B cell (primary cell): ENCODE measurements around the gene PPP1R9A. TPM values are rescaled to one million over a fixed set of nuclear protein-coding genes. Genes with fewer than 3 reads are reported as not detected.

Experiments
- ATAC-seq: fragments of 200-7000 bp; cut with Tn5 transposase; one replicate; pipeline ENCODE4 v1.10.0; 2021; ENCODE audit warnings: low read depth, mild to moderate bottlenecking, moderate number of reproducible peaks, moderate library complexity
- CTCF ChIA-PET: fragments of 350-600 bp; sonication (Branson Sonifier 250); formaldehyde crosslinking; loops from one replicate; lab custom pipeline; 2021; ENCODE audit warnings: antibody characterized with exemption, inconsistent platforms; lab: Charles Lee
- POLR2A ChIA-PET: fragments of 350-600 bp; sonication (Branson Sonifier 250); formaldehyde crosslinking; loops from one replicate; lab custom pipeline; 2021; ENCODE audit warnings: antibody characterized with exemption; lab: Charles Lee
- DNase-seq: peaks from one replicate; pipeline ENCODE4 v3.0.0; 2013
- H2AFZ ChIP-seq: 2 replicates; pipeline ENCODE4 v1.6.1; 2012; ENCODE audit warnings: mild to moderate bottlenecking, low read depth, low read length; ENCODE audit not compliant: insufficient read depth, poor library complexity, severe bottlenecking
- H3K27ac ChIP-seq, 2 donors: 1 replicate in 1 of 2; 2 replicates in 1 of 2; pipeline ENCODE4 v1.5.1; 2012 to 2013; ENCODE audit warnings: low read length in 2 of 2, mild to moderate bottlenecking in 2 of 2, moderate library complexity in 1 of 2
- H3K27me3 ChIP-seq, 4 experiments: fragments of 200-600 bp in 1 of 4; sonication (generic) in 1 of 4; replicated peaks in 1 of 4; 1 replicate in 2 of 4; 2 replicates in 2 of 4; pipeline versions ENCODE4 v1.6.1 to v1.7.0; 2013 to 2016; ENCODE audit warnings: low read length in 3 of 4, mild to moderate bottlenecking in 2 of 4, mixed read lengths in 1 of 4, moderate library complexity in 1 of 4; ENCODE audit not compliant: insufficient read depth in 4 of 4, control insufficient read depth in 3 of 4; ENCODE audit errors: control extremely low read depth in 1 of 4
- H3K36me3 ChIP-seq, 2 experiments: replicated peaks in 1 of 2; 1 replicate in 1 of 2; 2 replicates in 1 of 2; pipeline versions ENCODE4 v1.6.1 to v1.7.1; 2013; ENCODE audit warnings: low read length in 1 of 2; ENCODE audit not compliant: insufficient read depth in 2 of 2, control insufficient read depth in 1 of 2; ENCODE audit errors: control extremely low read depth in 1 of 2, extremely low read depth in 1 of 2
- H3K4me1 ChIP-seq, 2 donors: fragments of 200-600 bp in 1 of 2; sonication (generic) in 1 of 2; 1 replicate in 1 of 2; 2 replicates in 1 of 2; pipeline versions ENCODE4 v1.5.1 to v1.6.1; 2013 to 2017; ENCODE audit warnings: low read length in 2 of 2; ENCODE audit not compliant: control insufficient read depth in 2 of 2, insufficient read depth in 2 of 2
- H3K4me2 ChIP-seq: replicated peaks from 2 replicates; pipeline ENCODE3; 2012; ENCODE audit warnings: mild to moderate bottlenecking, low read depth, low read length; ENCODE audit not compliant: poor library complexity, severe bottlenecking
- H3K4me3 ChIP-seq, 5 experiments: fragments of 200-600 bp in 1 of 5; sonication (generic) in 1 of 5; 1 replicate in 3 of 5; 2 replicates in 2 of 5; pipeline versions ENCODE4 v1.5.1 to v1.7.0; 2011 to 2016; ENCODE audit warnings: low read length in 4 of 5, mild to moderate bottlenecking in 4 of 5, low read depth in 2 of 5, control low read depth in 1 of 5, moderate library complexity in 1 of 5; ENCODE audit not compliant: insufficient read depth in 1 of 5; ENCODE audit errors: control extremely low read depth in 1 of 5, extremely low read depth in 1 of 5
- H3K79me2 ChIP-seq: fragments of 200-600 bp; sonication (generic); one replicate; pipeline ENCODE4 v1.6.0; 2016; ENCODE audit warnings: low read length; ENCODE audit not compliant: control insufficient read depth, insufficient read depth
- H3K9ac ChIP-seq: fragments of 200-600 bp; sonication (generic); 2 replicates; pipeline ENCODE4 v1.6.1; 2017; ENCODE audit warnings: mild to moderate bottlenecking, low read length, moderate library complexity
- H3K9me3 ChIP-seq, 3 donors: one replicate each; pipeline versions ENCODE4 v1.6.1 to v1.7.1; 2013; ENCODE audit warnings: low read length in 2 of 3; ENCODE audit not compliant: control insufficient read depth in 2 of 3, insufficient read depth in 1 of 3; ENCODE audit errors: control extremely low read depth in 1 of 3
- H4K20me1 ChIP-seq: 2 replicates; pipeline ENCODE4 v1.6.0; 2012; ENCODE audit warnings: mild to moderate bottlenecking, low read length; ENCODE audit not compliant: insufficient read depth, control insufficient read depth, poor library complexity, severe bottlenecking
- H3K27ac Mint-ChIP-seq: one replicate; pipeline ENCODE4 v1.8.0; 2021; ENCODE audit warnings: mixed read lengths
- H3K27me3 Mint-ChIP-seq: one replicate; pipeline ENCODE4 v1.8.0; 2021; ENCODE audit warnings: mixed read lengths
- H3K4me1 Mint-ChIP-seq: one replicate; pipeline ENCODE4 v1.8.0; 2021; ENCODE audit warnings: mixed read lengths
- H3K4me3 Mint-ChIP-seq: one replicate; pipeline ENCODE4 v1.8.0; 2021; ENCODE audit warnings: mixed read lengths
- H3K9me3 Mint-ChIP-seq: one replicate; pipeline ENCODE4 v1.8.0; 2022; ENCODE audit warnings: mixed read lengths; ENCODE audit not compliant: insufficient read depth
- EZH2 ChIP-seq: IDR thresholded peaks from 2 replicates; pipeline ENCODE4 v1.6.1; 2012; ENCODE audit warnings: borderline replicate concordance, low read depth, mild to moderate bottlenecking, moderate library complexity, low read length; ENCODE audit not compliant: insufficient read depth, poor library complexity, severe bottlenecking
- WGBS: methylation state at CpG from one replicate; pipeline ENCODE4 v1.1.5; 2013; ENCODE audit warnings: missing lambda C conversion rate; ENCODE audit not compliant: insufficient coverage; 5-methylcytosine and 5-hydroxymethylcytosine counted together
- intact Hi-C: fragments of 100-400 bp; cut with micrococcal nuclease; formaldehyde crosslinking; loops from one replicate; pipeline ENCODE4 v1.10.0; 2022
- polyA plus RNA-seq: library from polyadenylated mRNA; depleted of rRNA; stranded (reverse); fragments of >200 nt; gene quantifications from 2 replicates; pipeline ENCODE4 v1.2.3, GENCODE V29; 2012
- total RNA-seq, 2 donors: library from RNA; stranded (reverse); fragments of 120-200 nt in 1 of 2; gene quantifications; 1 replicate in 1 of 2; 2 replicates in 1 of 2; pipeline versions ENCODE4 v1.2.3 to v1.2.4, GENCODE V29; 2013 to 2022
- TF ChIP-seq, protein P1 (sequence below): fragments of 200-600 bp; IDR thresholded peaks from one replicate; pipeline ENCODE4 v1.8.0; 2022; ENCODE audit warnings: antibody characterized with exemption, mild to moderate bottlenecking

Gene PPP1R9A
- total and polyA plus RNA-seq, 2 donors (not counting 1 experiment from before 2014, with no cell fraction given), result 1.1 to 4.8 TPM

- Histone ChIP-seq H3K36me3 (no peaks in the 10 kb centered on the region), H3K4me2 (no peak overlapping the region), H3K27me3 (no peaks in the 10 kb centered on the region), H3K9ac (no peak overlapping the region), H3K27ac (no peak overlapping the region), H3K4me1 (peaks cover 2 to 6% of the 10 kb centered on the region in 2 donors), H3K9me3 (no peaks in the 10 kb centered on the region), H3K79me2 (no peaks in the 10 kb centered on the region), H4K20me1 (no peaks in the 10 kb centered on the region), H2AFZ (no peak overlapping the region), H3K4me3 (no peak overlapping the region)
- DNase-seq (no peak), ATAC-seq (no peak)
- ChIA-PET CTCF (no interaction called here), POLR2A (no interaction called here)
- no peaks in the 10 kb centered on the region for H3K9me3 Mint-ChIP-seq
- no peak overlapping the region for H3K27ac Mint-ChIP-seq
- no peak overlapping the region for H3K4me3 Mint-ChIP-seq
- peaks cover 13% of the 10 kb centered on the region for H3K4me1 Mint-ChIP-seq
- H3K27me3 Mint-ChIP-seq, result no peaks in the 10 kb centered on the region
- intact Hi-C loops, result no loop called here
- TF ChIP-seq, protein P1, sequence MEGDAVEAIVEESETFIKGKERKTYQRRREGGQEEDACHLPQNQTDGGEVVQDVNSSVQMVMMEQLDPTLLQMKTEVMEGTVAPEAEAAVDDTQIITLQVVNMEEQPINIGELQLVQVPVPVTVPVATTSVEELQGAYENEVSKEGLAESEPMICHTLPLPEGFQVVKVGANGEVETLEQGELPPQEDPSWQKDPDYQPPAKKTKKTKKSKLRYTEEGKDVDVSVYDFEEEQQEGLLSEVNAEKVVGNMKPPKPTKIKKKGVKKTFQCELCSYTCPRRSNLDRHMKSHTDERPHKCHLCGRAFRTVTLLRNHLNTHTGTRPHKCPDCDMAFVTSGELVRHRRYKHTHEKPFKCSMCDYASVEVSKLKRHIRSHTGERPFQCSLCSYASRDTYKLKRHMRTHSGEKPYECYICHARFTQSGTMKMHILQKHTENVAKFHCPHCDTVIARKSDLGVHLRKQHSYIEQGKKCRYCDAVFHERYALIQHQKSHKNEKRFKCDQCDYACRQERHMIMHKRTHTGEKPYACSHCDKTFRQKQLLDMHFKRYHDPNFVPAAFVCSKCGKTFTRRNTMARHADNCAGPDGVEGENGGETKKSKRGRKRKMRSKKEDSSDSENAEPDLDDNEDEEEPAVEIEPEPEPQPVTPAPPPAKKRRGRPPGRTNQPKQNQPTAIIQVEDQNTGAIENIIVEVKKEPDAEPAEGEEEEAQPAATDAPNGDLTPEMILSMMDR, result no peak
- no peak for TF ChIP-seq EZH2
Measured at GRCh38 chr7:94928168-94928707, 20.8 kb downstream of the PPP1R9A start.

DNA sequence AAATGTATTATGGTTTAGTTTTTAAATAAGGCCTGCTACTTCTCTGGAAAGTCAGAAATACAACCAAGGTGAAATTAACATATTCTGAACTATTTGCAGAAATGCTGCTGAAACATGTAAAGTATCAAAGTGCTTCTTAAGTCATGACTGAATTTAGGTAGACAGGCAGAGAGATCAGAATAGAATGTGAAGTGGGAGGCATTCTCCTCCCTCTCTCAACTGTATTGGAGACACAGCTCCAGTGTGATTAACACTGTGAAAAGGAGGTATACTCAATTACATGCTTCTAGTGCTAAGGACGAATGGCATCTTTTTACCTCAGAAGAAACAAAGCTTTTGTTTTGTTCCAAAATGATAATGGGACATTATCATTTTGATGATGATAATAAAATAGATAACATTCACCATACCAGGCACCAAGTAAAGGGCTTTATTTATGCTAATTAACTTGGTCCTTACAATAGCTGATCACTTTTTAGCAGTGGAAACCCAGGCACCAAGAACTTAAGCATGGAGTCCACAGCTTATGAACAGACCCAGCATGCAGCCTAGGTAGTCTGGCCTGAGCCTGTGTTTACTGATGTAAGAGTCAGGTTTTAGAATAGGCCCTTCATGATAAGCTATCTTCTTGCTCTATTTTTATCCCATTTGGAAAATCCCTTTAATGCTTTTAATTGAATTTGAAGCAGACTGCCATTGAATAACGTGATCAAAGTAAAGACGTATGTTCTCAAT is 26.0 kb downstream of the PPP1R9A start:
- no peak for ATAC-seq
- Histone ChIP-seq H3K4me3 (no peak overlapping the region), H3K4me2 (no peak overlapping the region), H3K4me1 (no peaks in the 10 kb centered on the region), H3K36me3 (no peaks in the 10 kb centered on the region), H4K20me1 (no peaks in the 10 kb centered on the region), H3K27me3 (no peaks in the 10 kb centered on the region), H3K27ac (no peak overlapping the region), H2AFZ (no peak overlapping the region), H3K79me2 (no peaks in the 10 kb centered on the region), H3K9ac (no peak overlapping the region), H3K9me3 (no peaks in the 10 kb centered on the region)
- Mint-ChIP-seq H3K27ac (no peak overlapping the region), H3K4me1 (no peaks in the 10 kb centered on the region), H3K4me3 (no peak overlapping the region), H3K9me3 (no peaks in the 10 kb centered on the region), H3K27me3 (no peaks in the 10 kb centered on the region)
- CTCF ChIA-PET, result no interaction called here
- no CpG with 5 or more reads among the region's 3 CpGs for WGBS
- intact Hi-C loops, result no loop called here
- no peak for TF ChIP-seq EZH2
- TF ChIP-seq, protein P1, result no peak
- POLR2A ChIA-PET, result no interaction called here
- DNase-seq, result no peak
